ENCODE data around the gene GDF15.

GRCh38 chr19:18384775-18385174 is 1.2 kb upstream of the GDF15 start:
- TF ChIP-seq, protein P1, sequence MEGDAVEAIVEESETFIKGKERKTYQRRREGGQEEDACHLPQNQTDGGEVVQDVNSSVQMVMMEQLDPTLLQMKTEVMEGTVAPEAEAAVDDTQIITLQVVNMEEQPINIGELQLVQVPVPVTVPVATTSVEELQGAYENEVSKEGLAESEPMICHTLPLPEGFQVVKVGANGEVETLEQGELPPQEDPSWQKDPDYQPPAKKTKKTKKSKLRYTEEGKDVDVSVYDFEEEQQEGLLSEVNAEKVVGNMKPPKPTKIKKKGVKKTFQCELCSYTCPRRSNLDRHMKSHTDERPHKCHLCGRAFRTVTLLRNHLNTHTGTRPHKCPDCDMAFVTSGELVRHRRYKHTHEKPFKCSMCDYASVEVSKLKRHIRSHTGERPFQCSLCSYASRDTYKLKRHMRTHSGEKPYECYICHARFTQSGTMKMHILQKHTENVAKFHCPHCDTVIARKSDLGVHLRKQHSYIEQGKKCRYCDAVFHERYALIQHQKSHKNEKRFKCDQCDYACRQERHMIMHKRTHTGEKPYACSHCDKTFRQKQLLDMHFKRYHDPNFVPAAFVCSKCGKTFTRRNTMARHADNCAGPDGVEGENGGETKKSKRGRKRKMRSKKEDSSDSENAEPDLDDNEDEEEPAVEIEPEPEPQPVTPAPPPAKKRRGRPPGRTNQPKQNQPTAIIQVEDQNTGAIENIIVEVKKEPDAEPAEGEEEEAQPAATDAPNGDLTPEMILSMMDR (conservative IDR thresholded peaks at IDR 0.05; ENCODE audit: low read length): no peak
- no peak for TF ChIP-seq EZH2phosphoT487 (IDR thresholded peaks at IDR 0.05; ENCODE audit: borderline replicate concordance, low read depth, low read length)

Data from OCI-LY7 (cell line).